Breast epithelium (tissue), 3 donors: Measurements from ENCODE around the gene PPP1R2B.

Experiments
- POLR2A ChIP-seq: fragments of 450-650 bp; IDR thresholded peaks from one replicate; pipeline ENCODE4 v1.6.1; 2016; ENCODE audit warnings: antibody characterized with exemption, mild to moderate bottlenecking, moderate library complexity
- TF ChIP-seq, protein P1 (sequence below), 3 donors: fragments of 450-650 bp; IDR thresholded peaks; one replicate each; pipeline ENCODE4 v1.5.1; 2016 to 2017; ENCODE audit warnings: antibody characterized with exemption in 3 of 3, mild to moderate bottlenecking in 3 of 3, moderate library complexity in 3 of 3

DNA sequence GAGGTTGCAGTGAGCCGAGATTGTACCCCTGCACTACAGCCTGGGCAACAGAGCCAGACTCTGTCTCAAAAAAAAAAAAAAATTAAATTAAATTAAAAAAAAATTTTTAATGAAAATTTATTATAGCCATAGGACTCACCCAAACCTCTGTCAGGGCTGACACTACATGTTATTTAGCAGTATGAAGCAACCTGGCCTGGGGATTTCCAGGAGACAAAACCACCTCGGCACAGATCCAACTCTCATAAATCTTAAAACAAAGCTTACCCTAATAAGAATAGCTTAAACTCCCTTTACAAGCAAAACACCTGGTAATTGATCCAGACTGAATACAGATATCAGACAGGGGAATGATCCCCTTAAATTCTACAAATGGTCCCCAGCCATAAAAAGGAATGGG is 38.4 kb downstream of the PPP1R2B start:
- TF ChIP-seq POLR2A = no peak
- TF ChIP-seq, protein P1, sequence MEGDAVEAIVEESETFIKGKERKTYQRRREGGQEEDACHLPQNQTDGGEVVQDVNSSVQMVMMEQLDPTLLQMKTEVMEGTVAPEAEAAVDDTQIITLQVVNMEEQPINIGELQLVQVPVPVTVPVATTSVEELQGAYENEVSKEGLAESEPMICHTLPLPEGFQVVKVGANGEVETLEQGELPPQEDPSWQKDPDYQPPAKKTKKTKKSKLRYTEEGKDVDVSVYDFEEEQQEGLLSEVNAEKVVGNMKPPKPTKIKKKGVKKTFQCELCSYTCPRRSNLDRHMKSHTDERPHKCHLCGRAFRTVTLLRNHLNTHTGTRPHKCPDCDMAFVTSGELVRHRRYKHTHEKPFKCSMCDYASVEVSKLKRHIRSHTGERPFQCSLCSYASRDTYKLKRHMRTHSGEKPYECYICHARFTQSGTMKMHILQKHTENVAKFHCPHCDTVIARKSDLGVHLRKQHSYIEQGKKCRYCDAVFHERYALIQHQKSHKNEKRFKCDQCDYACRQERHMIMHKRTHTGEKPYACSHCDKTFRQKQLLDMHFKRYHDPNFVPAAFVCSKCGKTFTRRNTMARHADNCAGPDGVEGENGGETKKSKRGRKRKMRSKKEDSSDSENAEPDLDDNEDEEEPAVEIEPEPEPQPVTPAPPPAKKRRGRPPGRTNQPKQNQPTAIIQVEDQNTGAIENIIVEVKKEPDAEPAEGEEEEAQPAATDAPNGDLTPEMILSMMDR (IDR thresholded peaks at IDR 0.05) = no peak
